ENCODE results near the gene ZNF124.

- TF ChIP-seq CTCF (IDR thresholded peaks at IDR 0.05) (no peak), POLR2A (IDR thresholded peaks at IDR 0.05) (no peak)
These were observed 25.1 kb downstream of the ZNF124 start for GRCh38 chr1:247146671-247147070.
